HepG2 (cell line): Measurements from ENCODE around the gene SIAH2. TPM values are rescaled to one million over a fixed set of nuclear protein-coding genes. Genes with fewer than 3 reads are reported as not detected.

ENCODE experiments used
- CCAR2 ChIP-seq: fragments of 200-400 bp; formaldehyde crosslinking; optimal IDR thresholded peaks from 2 replicates; pipeline ENCODE3; 2018; ENCODE audit warnings: low read depth, mild to moderate bottlenecking, low read length, moderate library complexity
- EHMT2 ChIP-seq: fragments of 200-600 bp; sonication (generic); IDR thresholded peaks from 2 replicates; pipeline ENCODE4 v1.7.0; 2017; ENCODE audit warnings: antibody characterized with exemption, low read depth, low read length, borderline replicate concordance
- HMGA1 ChIP-seq: sonication (generic); formaldehyde crosslinking; conservative IDR thresholded peaks from 2 replicates; pipeline ENCODE4 v1.4.0; 2020; ENCODE audit warnings: missing genetic modification reagents
- HNRNPK ChIP-seq: fragments of 200-400 bp; formaldehyde crosslinking; IDR thresholded peaks from 2 replicates; pipeline ENCODE4 v1.6.1; 2018; ENCODE audit warnings: low read length, low read depth, moderate library complexity, mild to moderate bottlenecking; ENCODE audit not compliant: poor library complexity, severe bottlenecking
- HNRNPL ChIP-seq: fragments of 200-400 bp; formaldehyde crosslinking; IDR thresholded peaks from 2 replicates; pipeline ENCODE4 v1.6.1; 2017; ENCODE audit warnings: mild to moderate bottlenecking, low read depth, low read length
- MEIS2 ChIP-seq: sonication (generic); formaldehyde crosslinking; IDR thresholded peaks from 2 replicates; pipeline ENCODE4 v1.9.0; 2021; ENCODE audit warnings: mild to moderate bottlenecking, missing genetic modification reagents
- MYC ChIP-seq: sonication (generic); formaldehyde crosslinking; IDR thresholded peaks from 2 replicates; pipeline ENCODE4 v1.9.0; 2021; ENCODE audit warnings: missing genetic modification reagents, borderline replicate concordance
- NONO ChIP-seq, 2 experiments: fragments of 450-650 bp in 1 of 2; sonication (generic) in 1 of 2; formaldehyde crosslinking in 1 of 2; IDR thresholded peaks in 1 of 2; conservative IDR thresholded peaks in 1 of 2; 2 replicates each; pipeline versions ENCODE4 v1.6.1 to v1.8.0; 2017 to 2022; ENCODE audit warnings: mild to moderate bottlenecking in 1 of 2, missing genetic modification reagents in 1 of 2, moderate library complexity in 1 of 2
- SKI ChIP-seq: fragments of 450-650 bp; IDR thresholded peaks from one replicate; pipeline ENCODE4 v1.6.1; 2018; ENCODE audit warnings: mild to moderate bottlenecking; ENCODE audit not compliant: partially characterized antibody
- SNAI1 ChIP-seq: sonication (generic); formaldehyde crosslinking; IDR thresholded peaks from 2 replicates; pipeline ENCODE4 v1.5.0; 2020; ENCODE audit warnings: mild to moderate bottlenecking, missing genetic modification reagents, borderline replicate concordance
- SOX6 ChIP-seq, 2 experiments: fragments of 450-650 bp in 1 of 2; sonication (generic) in 1 of 2; formaldehyde crosslinking in 1 of 2; IDR thresholded peaks; 2 replicates each; pipeline versions ENCODE4 v1.4.0 to v1.6.1; 2017 to 2020; ENCODE audit warnings: antibody characterized with exemption in 1 of 2, mild to moderate bottlenecking in 1 of 2, missing genetic modification reagents in 1 of 2
- SP1 ChIP-seq, 2 experiments: fragments of 450-650 bp in 1 of 2; sonication (generic) in 1 of 2; formaldehyde crosslinking in 1 of 2; IDR thresholded peaks; 2 replicates each; pipeline versions ENCODE4 v1.4.0 to v1.6.1; 2016 to 2020; ENCODE audit warnings: missing genetic modification reagents in 1 of 2
- THRA ChIP-seq: sonication (generic); formaldehyde crosslinking; IDR thresholded peaks from 2 replicates; pipeline ENCODE4 v1.4.0; 2020; ENCODE audit warnings: missing genetic modification reagents, borderline replicate concordance
- ZBTB1 ChIP-seq: sonication (generic); formaldehyde crosslinking; IDR thresholded peaks from 2 replicates; pipeline ENCODE4 v1.4.0; 2020; ENCODE audit warnings: missing genetic modification reagents, borderline replicate concordance
- ZIK1 ChIP-seq: sonication (generic); formaldehyde crosslinking; IDR thresholded peaks from 2 replicates; pipeline ENCODE4 v1.5.0; 2020; ENCODE audit warnings: mild to moderate bottlenecking, low read depth, missing genetic modification reagents, borderline replicate concordance
- ZMYM3 ChIP-seq: sonication (generic); formaldehyde crosslinking; IDR thresholded peaks from 2 replicates; pipeline ENCODE4 v1.5.1; 2020; ENCODE audit warnings: mild to moderate bottlenecking, missing genetic modification reagents
- ZNF138 ChIP-seq: sonication (generic); formaldehyde crosslinking; IDR thresholded peaks from 2 replicates; pipeline ENCODE4 v1.5.0; 2020; ENCODE audit warnings: mild to moderate bottlenecking, low read depth, missing genetic modification reagents
- ZNF143 ChIP-seq: sonication (generic); formaldehyde crosslinking; IDR thresholded peaks from 2 replicates; pipeline ENCODE4 v1.4.0; 2020; ENCODE audit warnings: missing genetic modification reagents
- ZNF343 ChIP-seq: sonication (generic); formaldehyde crosslinking; IDR thresholded peaks from 2 replicates; pipeline ENCODE4 v1.4.0; 2020; ENCODE audit warnings: mild to moderate bottlenecking, missing genetic modification reagents
- ZNF496 ChIP-seq: sonication (generic); formaldehyde crosslinking; IDR thresholded peaks from 2 replicates; pipeline ENCODE4 v1.8.1; 2023; ENCODE audit warnings: mild to moderate bottlenecking, moderate library complexity, missing genetic modification reagents; ENCODE audit not compliant: insufficient replicate concordance
- polyA plus RNA-seq, 8 experiments: library from polyadenylated mRNA; depleted of rRNA in 3 of 8; stranded (reverse) in 7 of 8; unstranded in 1 of 8; fragments of >200 nt; fragmentation: Illumina TruSeq in 4 of 8; extraction: Trizol in 4 of 8; gene quantifications; 2 replicates each; pipeline versions ENCODE4 v1.2.1 to v1.2.3, GENCODE V29; 2011 to 2016; ENCODE audit warnings: low read depth in 4 of 8, missing spikeins in 1 of 8, mixed read lengths in 1 of 8; ENCODE audit not compliant: insufficient read depth in 1 of 8
- total RNA-seq, 5 experiments: library from RNA; depleted of rRNA; stranded (reverse); fragments of >200 nt; fragmentation: Illumina TruSeq; extraction: Trizol; gene quantifications; 2 replicates each; pipeline ENCODE4 v1.2.3, GENCODE V29; 2016; ENCODE audit warnings: low read depth in 1 of 5
- TF ChIP-seq, protein P1 (sequence below): sonication (generic); formaldehyde crosslinking; IDR thresholded peaks from 2 replicates; pipeline ENCODE4 v1.8.0; 2022; ENCODE audit warnings: missing genetic modification reagents, mild to moderate bottlenecking, inconsistent platforms, borderline replicate concordance
- TF ChIP-seq, protein P2 (sequence below): IDR thresholded peaks from 2 replicates; pipeline ENCODE4 v1.6.1; 2016
- TF ChIP-seq, protein P3 (sequence below): sonication (generic); formaldehyde crosslinking; IDR thresholded peaks from 2 replicates; pipeline ENCODE4 v1.5.0; 2020; ENCODE audit warnings: mild to moderate bottlenecking, missing genetic modification reagents, borderline replicate concordance

SIAH2 gene
- total and polyA plus RNA-seq, 2 of the 13 experiments (the other 11 are each of a cell fraction or from before 2014, with no cell fraction given) = 71.8 to 117 TPM

DNA sequence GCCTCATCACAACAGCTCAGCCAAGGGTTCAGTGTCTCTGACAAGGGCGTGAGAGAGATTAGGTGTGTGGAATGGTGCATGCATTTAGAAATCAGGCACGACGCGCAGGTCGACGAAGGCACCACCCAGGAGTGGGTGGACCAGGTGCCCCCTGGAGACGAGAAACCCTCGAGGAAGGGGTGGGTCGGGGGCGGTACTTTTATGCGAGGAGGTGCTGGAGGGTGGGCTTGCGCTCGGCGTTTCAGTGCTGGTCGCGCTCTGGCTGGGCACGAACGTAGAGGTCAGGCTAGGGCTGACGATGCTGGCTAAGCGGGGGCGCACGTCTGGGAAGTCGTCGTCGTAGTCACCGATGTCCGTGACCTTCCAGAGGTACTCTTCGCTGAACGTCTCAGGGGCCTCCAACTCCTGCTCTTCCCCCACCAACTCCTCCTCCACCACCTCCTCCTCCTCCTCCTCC, 59.6 kb downstream of the SIAH2 start (continued):
- TF ChIP-seq ZNF138 (CRISPR knock-in tag) = no peak
- TF ChIP-seq ZMYM3 (CRISPR knock-in tag) = no peak
- TF ChIP-seq ZNF496 (CRISPR knock-in tag) = no peak
- TF ChIP-seq, protein P1, sequence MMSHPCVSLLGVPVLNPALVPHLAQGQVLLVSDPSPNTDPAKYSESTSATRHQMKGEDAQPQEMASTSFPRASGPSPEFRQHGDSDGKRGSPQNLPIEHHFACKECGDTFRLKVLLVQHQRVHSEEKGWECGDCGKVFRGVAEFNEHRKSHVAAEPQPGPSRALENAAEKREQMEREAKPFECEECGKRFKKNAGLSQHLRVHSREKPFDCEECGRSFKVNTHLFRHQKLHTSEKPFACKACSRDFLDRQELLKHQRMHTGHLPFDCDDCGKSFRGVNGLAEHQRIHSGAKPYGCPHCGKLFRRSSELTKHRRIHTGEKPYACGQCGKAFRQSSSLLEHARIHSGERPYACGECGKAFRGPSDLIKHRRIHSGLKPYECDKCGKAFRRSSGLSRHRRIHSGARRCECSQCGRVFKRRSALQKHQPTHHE (CRISPR knock-in tag) = no peak
- TF ChIP-seq HNRNPK = no peak
- no peak for TF ChIP-seq MEIS2 (CRISPR knock-in tag)
- no peak for TF ChIP-seq SNAI1 (CRISPR knock-in tag)
- no peak for TF ChIP-seq SKI
- no peak for TF ChIP-seq HMGA1 (CRISPR knock-in tag)
- no peak for TF ChIP-seq CCAR2
- no peak for TF ChIP-seq ZBTB1 (CRISPR knock-in tag)
- TF ChIP-seq EHMT2 = no peak
- TF ChIP-seq ZIK1 = no peak
- no peak for TF ChIP-seq ZNF143
- TF ChIP-seq THRA (CRISPR knock-in tag) = no peak
- TF ChIP-seq ZNF343 (CRISPR knock-in tag) = no peak
- TF ChIP-seq, protein P2, sequence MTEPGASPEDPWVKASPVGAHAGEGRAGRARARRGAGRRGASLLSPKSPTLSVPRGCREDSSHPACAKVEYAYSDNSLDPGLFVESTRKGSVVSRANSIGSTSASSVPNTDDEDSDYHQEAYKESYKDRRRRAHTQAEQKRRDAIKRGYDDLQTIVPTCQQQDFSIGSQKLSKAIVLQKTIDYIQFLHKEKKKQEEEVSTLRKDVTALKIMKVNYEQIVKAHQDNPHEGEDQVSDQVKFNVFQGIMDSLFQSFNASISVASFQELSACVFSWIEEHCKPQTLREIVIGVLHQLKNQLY = no peak
- TF ChIP-seq, protein P3, sequence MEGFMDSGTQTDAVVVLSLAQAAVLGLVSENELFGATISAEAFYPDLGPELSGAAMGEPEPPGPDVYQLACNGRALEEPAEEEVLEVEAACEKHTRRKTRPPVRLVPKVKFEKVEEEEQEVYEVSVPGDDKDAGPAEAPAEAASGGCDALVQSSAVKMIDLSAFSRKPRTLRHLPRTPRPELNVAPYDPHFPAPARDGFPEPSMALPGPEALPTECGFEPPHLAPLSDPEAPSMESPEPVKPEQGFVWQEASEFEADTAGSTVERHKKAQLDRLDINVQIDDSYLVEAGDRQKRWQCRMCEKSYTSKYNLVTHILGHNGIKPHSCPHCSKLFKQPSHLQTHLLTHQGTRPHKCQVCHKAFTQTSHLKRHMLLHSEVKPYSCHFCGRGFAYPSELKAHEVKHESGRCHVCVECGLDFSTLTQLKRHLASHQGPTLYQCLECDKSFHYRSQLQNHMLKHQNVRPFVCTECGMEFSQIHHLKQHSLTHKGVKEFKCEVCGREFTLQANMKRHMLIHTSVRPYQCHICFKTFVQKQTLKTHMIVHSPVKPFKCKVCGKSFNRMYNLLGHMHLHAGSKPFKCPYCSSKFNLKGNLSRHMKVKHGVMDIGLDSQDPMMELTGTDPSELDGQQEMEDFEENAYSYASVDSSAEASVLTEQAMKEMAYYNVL = no peak
- no peak for TF ChIP-seq MYC (CRISPR knock-in tag)
- TF ChIP-seq SP1 (IDR thresholded peaks at IDR 0.05) = no peak
- TF ChIP-seq SP1 (CRISPR knock-in tag; IDR thresholded peaks at IDR 0.05) = no peak
- no peak for TF ChIP-seq NONO (IDR thresholded peaks at IDR 0.05)
- TF ChIP-seq NONO (CRISPR knock-in tag; conservative IDR thresholded peaks at IDR 0.05) = 0 out of 2 replicates have a peak, but pooled peaks have one; percentile 4
- TF ChIP-seq HNRNPL = 0 out of 2 replicates have a peak, but pooled peaks have one; percentile 24
- TF ChIP-seq SOX6 (IDR thresholded peaks at IDR 0.05) = no peak
- TF ChIP-seq SOX6 (CRISPR knock-in tag; IDR thresholded peaks at IDR 0.05) = no peak; the same call in 1 of the 2 replicates
